ENCODE measurements around the gene POLR2J.

- TF ChIP-seq EZH2 (IDR thresholded peaks at IDR 0.05; ENCODE audit: insufficient read depth, poor library complexity, severe bottlenecking) (no peak), EZH2phosphoT487 (IDR thresholded peaks at IDR 0.05; ENCODE audit: insufficient read depth, low read depth) (no peak)
Observed at GRCh38 chr7:102471791-102472125, 7.0 kb downstream of the POLR2J start.

Data from GM23248 (cell line).